OCI-LY3 (cell line): ENCODE measurements around the gene PAX2.

Experiments used
- CTCF ChIP-seq: fragments of 200-600, 300-600 bp; sonication (generic); IDR thresholded peaks from 2 replicates; pipeline ENCODE4 v1.5.1; 2014; ENCODE audit warnings: antibody characterized with exemption, low read length, low read depth
- EZH2phosphoT487 ChIP-seq: fragments of 200-600 bp; shearing (Covaris generic); IDR thresholded peaks from 2 replicates; pipeline ENCODE4 v1.6.1; 2018; ENCODE audit warnings: antibody characterized with exemption, mixed run types, low read depth

- no peak for TF ChIP-seq CTCF
- TF ChIP-seq EZH2phosphoT487, result no peak
Observed at GRCh38 chr10:100735087-100735336, 10.4 kb upstream of the PAX2 start.
